HG03103 (cell line): ENCODE measurements around the gene OR2H2.

Source experiments
- ATAC-seq: cut with Tn5 transposase; IDR thresholded peaks from one replicate; pipeline ENCODE4 v1.9.1; 2021; ENCODE audit warnings: low read depth; ENCODE audit not compliant: unreplicated experiment

The OR2H2 gene

DNA sequence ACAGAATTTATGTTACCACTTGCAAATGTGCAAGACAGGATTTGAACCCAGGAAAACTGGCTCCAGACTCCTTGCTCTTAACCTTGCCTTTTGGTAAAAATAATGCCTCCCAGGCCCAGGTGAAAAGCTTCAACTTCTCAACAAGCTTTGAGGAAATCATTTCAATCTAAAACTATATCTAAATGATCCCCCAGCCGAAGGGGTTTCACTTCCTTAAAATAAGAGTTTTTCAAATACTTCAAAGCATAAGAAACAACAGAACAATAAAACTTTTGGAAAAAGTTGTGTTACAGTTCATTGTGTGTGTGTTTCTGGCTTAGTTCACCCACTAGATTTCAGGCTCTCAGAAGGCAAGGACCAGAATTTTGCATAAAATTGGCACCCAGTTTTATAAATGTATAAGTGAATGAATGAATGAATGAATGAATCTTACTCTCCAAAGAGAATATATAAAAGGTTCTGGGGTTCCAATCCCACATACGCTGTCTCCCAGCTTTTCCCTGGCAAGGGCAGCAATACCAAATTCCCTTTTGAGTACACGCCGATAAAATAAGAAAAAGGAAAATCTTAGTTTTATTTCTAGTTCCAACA is 5.4 kb downstream of the OR2H2 start:
- ATAC-seq, result no peak

DNA sequence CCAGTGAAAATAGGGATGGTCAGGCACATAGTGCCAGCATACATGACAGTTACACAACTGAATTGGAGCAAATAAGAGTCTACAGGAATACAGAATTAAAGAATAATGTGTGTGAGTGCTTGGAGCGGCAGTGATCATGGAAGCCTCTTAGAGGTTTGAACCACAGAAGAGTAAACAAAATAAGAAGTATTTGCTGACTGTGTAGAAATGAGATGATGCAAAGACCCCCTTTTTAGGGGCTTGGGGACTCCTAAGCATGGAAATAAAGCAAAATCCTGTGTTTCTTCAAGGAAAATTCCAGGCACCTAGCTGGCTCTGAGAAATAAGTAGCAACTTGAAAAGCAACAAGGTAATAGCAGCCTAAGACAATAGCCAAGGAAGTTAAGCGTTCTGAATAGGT is 6.8 kb downstream of the OR2H2 start:
- ATAC-seq, result no peak

DNA sequence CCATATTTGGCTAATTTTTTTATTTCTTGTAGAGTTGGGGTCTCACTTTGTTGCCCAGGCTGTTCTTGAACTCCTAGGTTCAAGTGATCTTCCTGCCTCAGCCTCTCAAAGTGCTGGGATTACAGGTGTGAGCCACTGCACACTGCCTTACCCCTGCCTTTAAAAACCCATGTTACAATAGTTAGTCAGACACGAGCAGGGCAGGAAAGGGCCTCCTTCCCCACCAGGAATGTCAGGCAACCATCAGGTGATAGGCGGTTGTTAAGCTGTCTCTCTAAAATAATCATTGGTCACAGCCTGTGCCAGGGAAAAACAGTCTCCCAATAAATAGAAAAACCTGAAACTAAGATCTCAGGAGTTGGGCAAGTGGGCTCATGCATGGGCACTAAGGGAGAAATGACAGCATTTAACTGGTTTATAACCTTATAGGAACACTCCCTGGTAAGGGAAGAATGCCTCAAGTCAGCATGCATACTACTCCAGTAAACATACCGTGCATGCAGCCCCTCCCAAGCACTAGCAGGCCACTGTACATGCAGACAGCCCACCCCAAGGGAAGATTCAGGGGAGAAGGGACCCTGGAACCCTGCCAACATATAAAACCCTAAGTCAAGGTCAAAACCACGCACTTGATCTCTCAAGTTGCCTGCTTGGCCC is 8.4 kb downstream of the OR2H2 start:
- ATAC-seq, result no peak

DNA sequence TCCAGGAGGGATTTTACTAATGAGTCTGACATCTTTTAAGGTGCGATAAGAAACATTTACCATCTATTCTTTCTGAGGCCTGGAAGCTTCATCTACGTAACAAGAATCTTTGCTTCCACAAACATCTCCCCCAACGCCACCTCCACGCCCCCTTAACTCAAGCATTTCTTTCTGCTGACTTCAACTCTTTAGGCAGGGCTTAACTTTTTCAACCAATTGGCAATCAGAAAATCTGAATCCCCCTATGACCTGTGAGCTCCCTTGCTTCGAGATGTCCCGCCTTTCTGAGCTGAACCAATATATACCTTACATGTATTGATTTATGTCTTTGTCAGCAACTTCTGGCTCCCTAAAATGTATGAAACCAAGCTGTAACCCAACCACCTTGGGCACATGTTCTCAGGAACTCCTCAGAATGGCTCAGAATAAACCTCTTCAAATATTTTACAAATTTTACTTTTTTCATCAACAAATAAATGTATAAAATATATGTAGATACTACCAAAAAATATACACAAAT is 11.5 kb downstream of the OR2H2 start:
- no peak for ATAC-seq

DNA sequence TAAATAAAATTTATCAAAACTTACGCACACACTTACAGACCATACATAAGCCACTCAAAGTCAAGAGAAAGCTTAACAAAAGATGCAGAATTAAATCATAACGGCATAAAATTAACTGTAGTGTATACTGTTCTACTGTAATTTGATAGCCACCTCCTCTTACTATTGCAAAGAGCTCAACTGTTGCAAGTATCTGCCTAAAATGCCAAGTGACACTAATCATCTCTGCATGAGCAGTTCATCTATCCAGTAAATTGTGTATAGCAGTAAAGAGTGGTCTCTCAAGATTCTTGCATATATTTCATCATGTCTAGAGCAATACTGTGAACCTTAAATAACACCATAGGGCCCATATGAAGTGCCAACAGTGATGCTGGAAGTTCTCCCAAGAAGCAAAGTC is 12.3 kb downstream of the OR2H2 start:
- no peak for ATAC-seq

DNA sequence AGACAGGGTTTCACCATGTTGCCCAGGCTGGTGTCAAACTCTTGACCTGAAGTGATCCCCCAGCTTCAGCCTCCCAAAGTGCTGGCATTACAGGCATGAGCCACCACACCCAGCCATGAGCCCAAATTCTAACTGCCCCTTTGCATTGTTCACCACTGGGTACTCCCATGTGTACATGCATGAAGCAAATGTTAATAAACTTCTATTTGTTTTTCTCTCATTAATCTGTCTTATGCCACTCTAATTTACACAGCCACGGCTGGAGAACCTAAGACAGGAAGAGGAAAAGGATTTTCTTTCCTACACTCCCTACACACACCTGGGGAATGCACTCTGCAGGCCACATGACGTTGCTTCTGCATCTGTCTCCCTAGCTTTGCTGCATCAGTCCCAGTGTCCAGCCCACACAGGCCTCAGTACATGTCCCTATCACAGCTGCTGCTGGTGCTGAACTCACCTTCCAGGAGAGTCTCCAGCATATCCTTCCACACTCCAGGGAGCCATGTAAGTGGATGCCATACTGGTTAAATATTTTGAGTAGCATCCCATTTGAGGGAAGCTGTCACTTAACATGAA is 13.3 kb downstream of the OR2H2 start:
- ATAC-seq, result no peak

DNA sequence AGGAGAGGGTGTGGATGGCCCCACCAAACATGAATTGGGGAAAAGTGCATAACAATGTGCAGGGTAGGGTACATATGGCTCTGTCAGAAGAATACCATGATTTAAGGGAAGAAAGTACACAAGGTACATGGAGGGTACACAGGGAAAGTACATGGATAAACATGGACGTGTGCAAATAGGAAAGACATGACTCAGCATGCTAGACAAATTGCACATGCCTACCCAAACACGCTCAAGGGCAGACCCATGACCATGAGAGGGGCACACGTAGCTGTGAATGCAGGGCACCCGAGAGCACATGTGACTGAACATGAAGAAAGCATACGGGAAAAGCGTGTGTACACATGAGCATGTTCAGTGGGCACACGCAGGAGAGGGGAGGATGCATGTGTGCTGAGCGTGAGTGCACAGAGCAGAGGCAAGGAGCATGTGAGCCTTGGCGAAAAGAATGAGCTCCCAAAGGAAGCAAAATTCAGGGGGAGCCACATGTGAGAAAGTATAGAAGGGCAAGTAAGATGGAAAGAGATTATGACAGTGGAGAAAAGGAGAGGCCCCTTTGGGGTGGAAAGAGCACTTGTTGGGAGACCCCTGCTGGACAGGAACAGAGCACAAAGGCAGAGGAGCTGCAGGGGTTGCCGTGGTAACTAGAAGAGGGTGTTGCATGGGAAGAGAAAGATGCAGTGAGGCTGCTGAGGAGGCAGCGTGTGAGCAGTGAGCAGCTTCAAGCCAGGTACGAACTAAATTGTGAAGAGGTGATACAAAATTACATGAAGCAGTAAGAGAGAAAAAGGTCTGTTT is 17.8 kb downstream of the OR2H2 start:
- ATAC-seq, result no peak

DNA sequence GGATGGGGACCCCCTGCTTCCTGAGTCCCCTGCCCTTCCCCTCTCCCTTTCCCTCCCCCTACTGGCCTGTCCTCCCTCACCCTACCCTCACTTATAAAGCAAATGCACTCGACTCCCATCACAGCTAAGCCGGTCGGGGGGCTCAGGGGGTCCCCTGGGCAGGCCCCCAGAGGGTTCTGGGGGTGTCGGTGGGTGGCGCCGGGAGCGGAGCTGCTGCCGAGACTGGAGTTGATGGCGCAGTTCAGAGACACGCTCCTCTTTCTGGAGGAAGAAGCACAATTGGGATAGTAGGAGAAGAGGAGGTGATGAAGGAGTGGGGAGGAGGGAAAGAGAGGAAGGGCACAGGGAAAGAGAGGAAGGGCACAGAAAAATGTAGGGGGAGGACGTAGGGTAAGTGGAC is 18.5 kb downstream of the OR2H2 start:
- ATAC-seq, result no peak

DNA sequence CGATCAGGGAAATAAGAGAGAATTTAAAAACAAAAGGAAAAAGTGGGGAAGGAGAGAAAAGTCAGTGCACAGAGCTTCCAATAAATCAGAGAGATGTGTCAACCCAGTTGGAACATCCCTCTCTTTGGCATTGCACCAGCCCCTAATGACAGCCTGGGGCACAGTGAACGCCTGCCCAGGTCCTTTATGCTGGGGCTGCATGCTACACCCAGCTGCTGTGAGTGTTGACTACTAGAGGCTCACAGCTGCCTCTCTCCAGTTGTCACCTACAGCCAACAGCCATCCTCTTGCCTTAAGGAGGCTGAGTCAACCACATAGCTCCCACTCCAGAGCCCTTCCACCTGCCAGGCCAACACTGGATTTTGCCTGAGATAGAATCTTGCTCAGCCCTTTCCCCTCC is 19.0 kb downstream of the OR2H2 start:
- no peak for ATAC-seq

DNA sequence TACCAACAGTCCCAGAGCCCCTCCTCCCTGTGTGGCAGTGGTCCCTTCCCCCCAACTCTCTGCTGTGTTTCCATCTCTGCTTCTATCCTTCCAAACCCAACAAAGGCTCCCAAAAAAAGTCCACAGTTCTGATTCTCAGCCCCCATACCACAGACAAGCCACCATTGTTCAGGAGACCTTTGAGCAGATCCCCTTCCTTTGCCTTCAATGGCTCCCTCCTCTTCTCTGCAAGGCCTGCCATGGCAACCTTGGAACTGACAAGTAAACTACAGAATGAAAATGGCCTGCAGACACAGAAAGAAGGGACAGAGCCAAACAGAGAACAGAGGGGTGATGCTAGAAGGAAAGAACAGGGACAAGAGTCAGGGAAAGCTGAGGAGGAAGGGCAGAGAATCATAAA is 23.2 kb downstream of the OR2H2 start:
- no peak for ATAC-seq

DNA sequence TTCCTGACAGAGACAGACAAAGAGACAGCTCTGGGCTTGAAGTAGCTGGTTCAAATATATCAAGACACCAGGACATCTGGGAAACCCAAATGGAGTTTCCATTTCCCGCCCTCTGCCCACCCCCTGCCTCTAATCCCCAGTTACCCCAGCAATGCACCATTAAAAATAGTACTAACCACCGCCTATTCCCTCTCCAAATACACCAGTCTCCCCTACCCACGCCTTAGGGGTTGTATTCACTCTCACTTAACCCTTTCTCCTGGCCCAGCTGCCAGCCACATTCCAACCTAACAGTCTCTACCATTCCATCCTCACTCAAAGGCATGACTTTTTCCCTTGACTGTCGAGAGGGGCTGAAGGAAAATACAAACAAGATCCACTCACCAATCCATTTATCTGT is 25.6 kb downstream of the OR2H2 start:
- no peak for ATAC-seq

DNA sequence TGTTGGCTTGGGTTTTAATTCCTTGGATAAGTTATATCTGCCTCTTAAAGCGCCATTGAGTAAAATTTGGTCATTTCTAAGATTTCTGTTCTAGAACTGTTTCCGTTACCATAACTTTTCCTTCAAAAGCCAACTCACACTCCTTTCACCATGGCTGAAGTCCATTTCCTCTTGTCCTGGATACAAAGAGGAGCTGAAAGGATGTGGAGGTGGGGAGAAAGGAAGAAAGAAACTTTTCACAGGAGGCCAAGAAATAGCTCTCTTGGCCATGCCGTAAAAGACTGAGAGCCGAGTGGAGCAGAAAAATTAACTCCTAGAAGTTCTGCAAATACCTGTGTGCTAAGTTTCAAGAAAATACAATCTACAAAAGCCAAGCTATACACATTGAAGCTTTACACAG is 26.5 kb downstream of the OR2H2 start:
- ATAC-seq, result no peak

DNA sequence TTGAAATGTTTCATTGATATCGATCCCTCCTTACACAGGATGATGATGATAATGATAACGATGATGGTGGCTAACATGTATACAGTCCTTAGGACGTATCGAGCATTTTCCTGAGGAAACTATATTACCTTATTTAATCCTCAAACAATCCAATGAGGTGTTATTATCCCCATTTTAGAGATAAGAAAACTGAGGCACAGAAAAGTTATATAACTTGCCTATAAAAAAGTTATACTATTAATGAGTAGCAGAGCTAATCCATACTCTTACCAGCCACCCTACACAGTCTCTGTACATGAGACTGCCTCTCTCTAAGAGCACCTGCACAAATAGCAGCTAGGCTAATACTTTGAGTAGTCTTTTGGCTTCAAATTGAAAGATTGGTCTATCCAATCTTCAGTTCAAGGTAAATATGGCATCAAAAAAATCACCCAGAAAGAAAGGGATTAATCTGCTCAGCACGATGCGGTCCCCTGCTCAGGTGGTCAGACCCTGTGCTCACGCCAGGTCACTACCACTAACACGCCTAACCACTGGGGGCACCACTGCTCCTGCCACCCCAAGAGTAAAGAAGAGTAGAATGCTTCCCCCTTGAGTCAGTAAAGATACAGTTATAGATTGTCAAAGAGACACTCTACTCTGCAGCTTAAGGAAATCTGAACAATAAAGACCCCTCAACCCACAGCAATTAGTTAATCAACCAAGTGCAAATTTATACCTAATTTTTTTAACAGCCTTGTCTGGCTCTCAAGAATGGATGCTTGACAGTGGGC is 33.0 kb downstream of the OR2H2 start:
- ATAC-seq, result no peak

DNA sequence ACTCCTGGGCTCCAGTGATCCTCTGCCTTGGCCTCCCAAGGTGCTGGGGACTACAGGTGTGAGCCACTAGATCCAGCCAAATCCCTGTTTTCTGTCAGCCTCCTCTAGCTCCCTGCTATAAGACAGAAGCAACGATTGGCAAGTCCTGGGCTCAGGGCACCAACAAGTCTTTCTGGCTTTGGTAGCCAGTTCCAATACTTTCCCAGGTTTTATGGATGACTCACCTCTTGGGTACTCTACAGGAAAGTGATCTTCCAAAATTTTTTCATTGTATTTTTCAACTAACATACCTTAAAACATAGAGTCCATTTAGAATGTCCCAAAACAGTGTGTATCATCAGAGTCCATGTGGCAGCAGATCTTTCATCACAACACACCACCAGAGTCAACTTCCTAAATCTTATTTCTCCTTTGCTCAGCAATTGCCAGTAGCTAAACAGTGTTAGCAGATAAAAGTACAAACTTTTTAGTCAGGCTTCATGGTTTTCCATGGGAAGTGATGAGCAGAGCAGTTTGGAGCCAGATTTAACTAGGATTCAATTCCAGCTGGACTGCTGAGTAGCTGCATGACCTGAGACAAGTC is 34.7 kb downstream of the OR2H2 start:
- ATAC-seq, result no peak

DNA sequence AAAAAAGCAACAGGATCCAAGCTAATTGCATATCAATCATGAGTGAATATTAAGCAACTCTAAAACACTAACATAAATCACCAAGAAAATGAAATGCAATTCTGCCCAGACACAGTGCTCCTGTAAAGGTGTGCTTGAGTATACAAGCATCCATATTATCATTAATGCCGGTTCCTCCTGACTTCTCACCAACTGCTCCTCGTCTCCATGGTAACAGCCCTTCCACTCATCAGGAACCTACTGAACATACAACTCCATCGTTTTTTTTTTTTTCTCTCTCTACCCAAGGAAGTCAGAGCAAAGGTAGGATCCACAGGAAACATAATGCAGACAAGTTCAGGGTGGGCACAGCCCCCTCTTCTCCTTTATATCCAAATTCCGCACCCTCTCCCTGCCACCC is 35.7 kb downstream of the OR2H2 start:
- no peak for ATAC-seq

DNA sequence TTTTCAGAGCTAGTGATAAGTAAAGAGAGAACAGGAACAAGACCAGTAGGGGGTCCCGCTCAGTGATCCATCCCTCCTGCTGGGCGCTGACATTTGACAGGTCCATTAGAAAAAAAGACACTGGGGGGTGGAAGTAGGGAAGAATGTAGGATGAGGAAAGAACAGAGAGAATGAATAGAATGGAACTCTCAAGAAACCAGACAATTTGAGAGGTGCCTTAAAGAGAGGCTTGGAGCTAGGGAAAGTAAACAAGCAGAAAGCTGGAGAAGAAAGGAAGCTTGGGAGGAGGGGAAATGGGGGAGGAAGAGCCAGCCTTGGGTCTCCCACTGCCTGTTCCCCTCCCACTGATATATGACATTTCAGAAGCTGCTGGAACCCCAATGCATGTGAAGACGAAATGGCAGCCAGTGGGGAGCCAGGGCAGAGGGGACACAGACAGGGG is 39.6 kb downstream of the OR2H2 start:
- ATAC-seq, result no peak

DNA sequence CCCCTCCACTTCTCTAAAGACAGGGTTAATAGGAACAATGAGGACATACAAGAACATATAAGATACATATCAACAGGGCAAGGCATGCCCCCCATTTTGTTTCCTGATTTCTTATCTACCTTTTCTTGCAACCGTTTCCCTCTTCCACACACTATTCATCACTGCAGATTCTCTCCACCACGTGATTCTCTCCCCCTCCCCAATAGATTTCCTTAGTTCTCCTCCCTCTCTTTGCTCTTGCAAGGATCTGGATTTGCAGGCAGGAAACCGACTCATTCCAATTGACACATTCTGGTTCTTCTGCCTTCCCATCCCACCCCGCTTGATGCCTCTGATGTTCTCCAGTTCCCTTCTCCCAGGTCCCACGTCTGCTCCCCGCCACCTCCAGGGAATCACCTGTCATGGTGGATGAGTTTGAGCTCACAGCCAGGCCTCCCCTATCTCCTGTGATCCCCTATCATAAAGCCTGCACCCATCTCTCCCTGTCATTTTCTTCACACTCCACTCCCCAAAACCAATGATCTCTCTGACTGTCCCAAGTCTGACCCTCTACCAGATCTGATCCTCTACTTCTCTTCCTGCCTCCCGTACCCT is 40.5 kb downstream of the OR2H2 start:
- ATAC-seq, result no peak

DNA sequence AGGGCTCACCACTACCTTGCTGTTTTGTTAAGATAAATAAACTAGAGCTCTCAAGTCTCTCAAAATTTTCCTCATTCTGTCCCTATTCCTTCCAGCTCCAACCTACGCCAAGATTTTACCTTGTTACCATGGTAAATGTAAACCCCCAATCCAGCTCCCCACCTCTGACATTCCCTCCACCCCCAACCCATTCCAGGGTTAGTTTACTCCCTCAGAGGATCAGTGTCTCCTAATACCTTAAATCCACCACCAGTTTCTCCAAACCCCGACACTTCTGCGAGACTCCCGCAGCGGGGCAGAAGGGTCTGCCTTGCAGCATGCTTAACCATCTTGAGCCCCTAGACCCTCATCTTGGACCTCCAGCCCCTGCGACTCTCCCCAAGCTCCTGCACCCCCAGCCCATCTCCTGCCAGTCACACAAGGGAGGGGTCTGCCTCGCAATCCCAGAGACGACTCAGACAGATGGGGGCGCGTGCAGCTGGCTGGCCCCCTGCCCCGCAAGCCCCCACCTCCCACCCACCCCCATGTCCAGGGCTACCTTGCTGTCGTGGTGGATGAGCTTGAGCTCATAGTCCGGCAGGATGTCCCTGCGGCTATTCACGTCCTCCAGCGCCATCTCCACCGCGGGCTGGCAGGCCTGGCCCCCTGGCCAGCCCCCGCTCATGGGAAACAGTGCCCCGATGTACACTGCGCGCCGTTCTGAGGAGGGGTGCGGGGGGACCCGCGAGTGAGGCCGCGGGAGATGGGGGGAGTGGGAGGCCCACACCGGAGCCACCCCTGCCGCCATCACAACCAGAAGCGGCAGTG is 42.2 kb downstream of the OR2H2 start:
- ATAC-seq, result no peak
